ENCODE results near the gene MAPK10. TPM values are rescaled to one million over a fixed set of nuclear protein-coding genes. Genes with fewer than 3 reads are reported as not detected.

Gene MAPK10
- total RNA-seq, 1 experiment from 2014 or later, result 0.44 TPM

GRCh38 chr4:85946821-85947220 lies 413.0 kb downstream of the MAPK10 start:
- ATAC-seq, result no peak
- CTCF ChIA-PET, result no interaction called here

GRCh38 chr4:85942107-85942506 lies 417.7 kb downstream of the MAPK10 start:
- ATAC-seq (no peak), DNase-seq (no peak)
- Histone ChIP-seq H3K79me2 (ENCODE audit: low read length) (no peaks in the 10 kb centered on the region), H4K20me1 (ENCODE audit: low read length) (no peaks in the 10 kb centered on the region), H3K4me1 (ENCODE audit: insufficient read depth, low read length) (no peaks in the 10 kb centered on the region), H3K9me2 (replicated peaks; ENCODE audit: low read length) (no peaks in the 10 kb centered on the region), H3K27me3 (ENCODE audit: low read length) (no peaks in the 10 kb centered on the region), H3K27ac (ENCODE audit: low read length) (no peak overlapping the region), H3K9ac (ENCODE audit: low read length) (no peak overlapping the region), H2AFZ (ENCODE audit: low read length) (no peak overlapping the region), H3K9me3 (ENCODE audit: low read length) (no peaks in the 10 kb centered on the region), H3K4me2 (ENCODE audit: low read length) (no peak overlapping the region), H3K4me3 (ENCODE audit: low read length) (no peak overlapping the region), H3F3A (ENCODE audit: low read length, unreplicated experiment) (no peaks in the 10 kb centered on the region), H3K36me3 (ENCODE audit: low read depth, low read length) (no peaks in the 10 kb centered on the region)
- intact Hi-C loops (cut with micrococcal nuclease), result no loop called here
- ChIA-PET POLR2A (ENCODE audit: unreplicated experiment) (no interaction called here), CTCF (interaction anchor here (0.6 kb wide), 1 partner anchor 23 kb away, joined by 3 read pairs; no protein-coding TSS in a partner anchor)
- BruUV-seq (replicated peaks), result no TSS peak
- no peak for TF ChIP-seq CTCF (conservative IDR thresholded peaks at IDR 0.05; ENCODE audit: low read depth, low read length)
- TF ChIP-seq EZH2 (IDR thresholded peaks at IDR 0.05; ENCODE audit: low read length, unreplicated experiment), result no peak
- no peak for TF ChIP-seq EZH2phosphoT487 (IDR thresholded peaks at IDR 0.05; ENCODE audit: borderline replicate concordance, low read length)

More at GRCh38 chr4:85946821-85947220, 413.0 kb downstream of the MAPK10 start:
- POLR2A ChIA-PET (ENCODE audit: unreplicated experiment), result no interaction called here
- Histone ChIP-seq H3K27me3 (ENCODE audit: low read length) (no peaks in the 10 kb centered on the region), H4K20me1 (ENCODE audit: low read length) (no peaks in the 10 kb centered on the region), H3K27ac (ENCODE audit: low read length) (no peak overlapping the region), H3K9ac (ENCODE audit: low read length) (no peak overlapping the region), H3K9me3 (ENCODE audit: low read length) (no peaks in the 10 kb centered on the region), H3K4me2 (ENCODE audit: low read length) (no peak overlapping the region), H2AFZ (ENCODE audit: low read length) (no peak overlapping the region), H3K4me1 (ENCODE audit: insufficient read depth, low read length) (no peaks in the 10 kb centered on the region), H3K9me2 (replicated peaks; ENCODE audit: low read length) (no peaks in the 10 kb centered on the region), H3K4me3 (ENCODE audit: low read length) (no peak overlapping the region), H3K36me3 (ENCODE audit: low read depth, low read length) (no peaks in the 10 kb centered on the region), H3K79me2 (ENCODE audit: low read length) (no peaks in the 10 kb centered on the region), H3F3A (ENCODE audit: low read length, unreplicated experiment) (no peaks in the 10 kb centered on the region)
- TF ChIP-seq CTCF (conservative IDR thresholded peaks at IDR 0.05; ENCODE audit: low read depth, low read length), result no peak
- TF ChIP-seq EZH2 (IDR thresholded peaks at IDR 0.05; ENCODE audit: low read length, unreplicated experiment), result no peak
- TF ChIP-seq EZH2phosphoT487 (IDR thresholded peaks at IDR 0.05; ENCODE audit: borderline replicate concordance, low read length), result no peak
- no peak for DNase-seq
- intact Hi-C loops (cut with micrococcal nuclease), result no loop called here
- no TSS peak for BruUV-seq (replicated peaks)

- Histone ChIP-seq H3F3A (ENCODE audit: low read length, unreplicated experiment) (no peaks in the 10 kb centered on the region), H3K9me3 (ENCODE audit: low read length) (no peaks in the 10 kb centered on the region), H2AFZ (ENCODE audit: low read length) (no peak overlapping the region), H3K9me2 (replicated peaks; ENCODE audit: low read length) (no peaks in the 10 kb centered on the region), H3K27me3 (ENCODE audit: low read length) (no peaks in the 10 kb centered on the region), H3K4me1 (ENCODE audit: insufficient read depth, low read length) (no peaks in the 10 kb centered on the region), H3K4me2 (ENCODE audit: low read length) (no peak overlapping the region), H3K27ac (ENCODE audit: low read length) (no peak overlapping the region), H3K79me2 (ENCODE audit: low read length) (no peaks in the 10 kb centered on the region), H3K36me3 (ENCODE audit: low read depth, low read length) (no peaks in the 10 kb centered on the region), H3K9ac (ENCODE audit: low read length) (no peak overlapping the region), H4K20me1 (ENCODE audit: low read length) (no peaks in the 10 kb centered on the region), H3K4me3 (ENCODE audit: low read length) (no peak overlapping the region)
- intact Hi-C loops (cut with micrococcal nuclease), result no loop called here
- POLR2A ChIA-PET (ENCODE audit: unreplicated experiment), result no interaction called here
- BruUV-seq (replicated peaks), result no TSS peak
- no peak for TF ChIP-seq CTCF (conservative IDR thresholded peaks at IDR 0.05; ENCODE audit: low read depth, low read length)
- TF ChIP-seq EZH2 (IDR thresholded peaks at IDR 0.05; ENCODE audit: low read length, unreplicated experiment), result no peak
- TF ChIP-seq EZH2phosphoT487 (IDR thresholded peaks at IDR 0.05; ENCODE audit: borderline replicate concordance, low read length), result no peak
- ATAC-seq (no peak), DNase-seq (no peak)
- CTCF ChIA-PET, result no interaction called here
Observed at GRCh38 chr4:85940151-85940550, 419.7 kb downstream of the MAPK10 start.

Other genes starting within 250 kb of the MAPK10 start
- 12.1 and 16.2 TPM in 2 replicates for gene PTPN13, start 234.3 kb upstream of the MAPK10 start, total RNA-seq (2014; rRNA removed)

Measured in PC-3 (cell line).